H1 (cell line): Measurements from ENCODE around the gene KCNT1. TPM values are rescaled to one million over a fixed set of nuclear protein-coding genes. Genes with fewer than 3 reads are reported as not detected.

ENCODE experiments used
- CTCF ChIA-PET: fragments of 300-600 bp; sonication (Branson Sonifier 250); formaldehyde crosslinking; loops from one replicate; lab custom pipeline; 2021; ENCODE audit not compliant: partially characterized antibody; lab: Charles Lee
- POLR2A ChIA-PET: fragments of 300-600 bp; sonication (Branson Sonifier 250); formaldehyde crosslinking; loops from one replicate; lab custom pipeline; 2021; ENCODE audit warnings: inconsistent platforms; ENCODE audit not compliant: partially characterized antibody; lab: Charles Lee
- DNase-seq, 2 experiments: peaks; one replicate each; pipeline versions ENCODE4 v3.0.0 to v3.0.0-alpha.2; 2010 to 2022; ENCODE audit warnings: low spot score in 2 of 2, low read depth in 1 of 2, mixed read lengths in 1 of 2
- FAIRE-seq: peaks from 2 replicates; lab custom pipeline; 2011; peaks lifted over from hg19 to GRCh38; lab: Jason Lieb, UNC
- H2AFZ ChIP-seq: 2 replicates; pipeline ENCODE4 v1.8.1; 2012; ENCODE audit warnings: low read length, inconsistent platforms
- H2AK5ac ChIP-seq: 2 replicates; pipeline ENCODE4 v1.6.1; 2013; ENCODE audit warnings: low read depth, low read length
- H2BK120ac ChIP-seq: replicated peaks from 2 replicates; pipeline ENCODE3; 2013; ENCODE audit warnings: low read depth, low read length, inconsistent platforms
- H2BK12ac ChIP-seq: 2 replicates; pipeline ENCODE4 v1.6.1; 2013; ENCODE audit warnings: low read depth, low read length
- H2BK15ac ChIP-seq: 2 replicates; pipeline ENCODE4 v1.6.1; 2013; ENCODE audit warnings: low read length
- H2BK20ac ChIP-seq: 2 replicates; pipeline ENCODE4 v1.6.1; 2013; ENCODE audit warnings: low read length
- H2BK5ac ChIP-seq: 2 replicates; pipeline ENCODE4 v1.6.1; 2013; ENCODE audit warnings: low read depth, low read length
- H3K14ac ChIP-seq: 2 replicates; pipeline ENCODE4 v1.6.1; 2013; ENCODE audit warnings: inconsistent platforms; ENCODE audit not compliant: insufficient read length
- H3K18ac ChIP-seq: 2 replicates; pipeline ENCODE4 v1.6.1; 2013; ENCODE audit warnings: low read length; ENCODE audit errors: extremely low read depth
- H3K23ac ChIP-seq: 2 replicates; pipeline ENCODE4 v1.6.1; 2013; ENCODE audit warnings: inconsistent platforms; ENCODE audit not compliant: insufficient read length
- H3K23me2 ChIP-seq: 2 replicates; pipeline ENCODE4 v1.6.1; 2013; ENCODE audit warnings: low read depth, low read length
- H3K27ac ChIP-seq: 2 replicates; pipeline ENCODE4 v1.6.1; 2011; ENCODE audit warnings: low read depth, low read length, inconsistent platforms
- H3K27me3 ChIP-seq, 4 experiments: replicated peaks in 1 of 4; 1 replicate in 1 of 4; 2 replicates in 3 of 4; pipeline versions ENCODE4 v1.6.1 to v1.8.1; 2011 to 2013; ENCODE audit warnings: low read length in 3 of 4, mild to moderate bottlenecking in 3 of 4, inconsistent platforms in 2 of 4, mixed read lengths in 2 of 4, moderate library complexity in 1 of 4; ENCODE audit not compliant: control insufficient read depth in 3 of 4, insufficient read depth in 3 of 4; ENCODE audit errors: extremely low read depth in 1 of 4
- H3K36me3 ChIP-seq, 4 experiments: 2 replicates each; pipeline versions ENCODE4 v1.6.1 to v1.8.1; 2011 to 2013; ENCODE audit warnings: mild to moderate bottlenecking in 4 of 4, low read length in 3 of 4, moderate library complexity in 2 of 4, control low read depth in 1 of 4, inconsistent platforms in 1 of 4; ENCODE audit not compliant: insufficient read depth in 4 of 4, control insufficient read depth in 2 of 4
- H3K4ac ChIP-seq: replicated peaks from 2 replicates; pipeline ENCODE3; 2013; ENCODE audit warnings: low read length, low read depth, mixed read lengths, inconsistent platforms; ENCODE audit not compliant: insufficient read length
- H3K4me1 ChIP-seq, 4 experiments: replicated peaks in 1 of 4; 1 replicate in 1 of 4; 2 replicates in 3 of 4; pipeline versions ENCODE4 v1.6.1 to v1.8.1; 2011 to 2013; ENCODE audit warnings: low read length in 3 of 4, inconsistent platforms in 2 of 4, mixed read lengths in 1 of 4; ENCODE audit not compliant: insufficient read depth in 4 of 4, control insufficient read depth in 3 of 4
- H3K4me2 ChIP-seq, 2 experiments: 2 replicates each; pipeline versions ENCODE4 v1.6.1 to v1.8.1; 2011 to 2013; ENCODE audit warnings: low read depth in 2 of 2, low read length in 2 of 2, control low read depth in 1 of 2, inconsistent platforms in 1 of 2, mild to moderate bottlenecking in 1 of 2; ENCODE audit not compliant: insufficient read depth in 1 of 2
- H3K4me3 ChIP-seq, 4 experiments: fragments of 200-600, 300-600 bp in 1 of 4; sonication (generic), shearing (Covaris generic), sonication (Bioruptor Twin) in 1 of 4; 2 replicates each; pipeline versions ENCODE4 v1.5.1 to v1.8.1; 2011 to 2016; ENCODE audit warnings: low read length in 4 of 4, low read depth in 3 of 4, control low read depth in 2 of 4, inconsistent platforms in 2 of 4, mild to moderate bottlenecking in 2 of 4, mixed read lengths in 1 of 4, moderate library complexity in 1 of 4; ENCODE audit not compliant: insufficient read depth in 2 of 4; ENCODE audit errors: extremely low read depth in 1 of 4
- H3K56ac ChIP-seq: replicated peaks from 2 replicates; pipeline ENCODE3; 2013; ENCODE audit warnings: low read depth, mild to moderate bottlenecking, mixed read lengths, low read length, inconsistent platforms; ENCODE audit not compliant: insufficient read length
- H3K79me1 ChIP-seq: 2 replicates; pipeline ENCODE4 v1.6.1; 2013; ENCODE audit warnings: low read depth, low read length, control low read depth
- H3K79me2 ChIP-seq, 2 experiments: 2 replicates each; pipeline versions ENCODE4 v1.6.1 to v1.8.1; 2012 to 2013; ENCODE audit warnings: low read length in 2 of 2, mild to moderate bottlenecking in 2 of 2, inconsistent platforms in 1 of 2; ENCODE audit not compliant: insufficient read depth in 2 of 2, control insufficient read depth in 1 of 2
- H3K9ac ChIP-seq, 4 experiments: replicated peaks in 1 of 4; 1 replicate in 1 of 4; 2 replicates in 3 of 4; pipeline versions ENCODE4 v1.6.1 to v1.8.1; 2011 to 2013; ENCODE audit warnings: low read depth in 3 of 4, low read length in 3 of 4, control low read depth in 2 of 4, mild to moderate bottlenecking in 2 of 4, moderate library complexity in 2 of 4, inconsistent platforms in 1 of 4; ENCODE audit errors: extremely low read depth in 1 of 4
- H3K9me3 ChIP-seq, 2 experiments: 2 replicates each; pipeline versions ENCODE4 v1.6.1 to v1.8.1; 2012 to 2013; ENCODE audit warnings: mild to moderate bottlenecking in 2 of 2, moderate library complexity in 2 of 2, control low read depth in 1 of 2, inconsistent platforms in 1 of 2, low read depth in 1 of 2, low read length in 1 of 2, mixed read lengths in 1 of 2; ENCODE audit not compliant: insufficient read depth in 2 of 2
- H4K20me1 ChIP-seq, 2 experiments: replicated peaks in 1 of 2; 2 replicates each; pipeline versions ENCODE3 to v1.8.1; 2011 to 2013; ENCODE audit warnings: inconsistent platforms in 2 of 2, low read length in 2 of 2, mild to moderate bottlenecking in 1 of 2; ENCODE audit not compliant: insufficient read depth in 2 of 2, control insufficient read depth in 1 of 2
- H4K5ac ChIP-seq: 2 replicates; pipeline ENCODE4 v1.6.1; 2013; ENCODE audit warnings: low read length, low read depth, mixed read lengths, inconsistent platforms; ENCODE audit not compliant: insufficient read length
- H4K8ac ChIP-seq: 2 replicates; pipeline ENCODE4 v1.8.0; 2013; ENCODE audit warnings: mild to moderate bottlenecking, moderate library complexity, low read length, inconsistent platforms; ENCODE audit not compliant: insufficient read depth; ENCODE audit errors: extremely low read depth
- H4K91ac ChIP-seq: replicated peaks from 2 replicates; pipeline ENCODE3; 2013; ENCODE audit warnings: low read length, mixed read lengths, inconsistent platforms; ENCODE audit not compliant: insufficient read length
- BACH1 ChIP-seq: IDR thresholded peaks from 2 replicates; pipeline ENCODE4 v1.6.1; 2012; ENCODE audit warnings: low read length, improper control_type of control experiment
- CHD2 ChIP-seq: IDR thresholded peaks from 2 replicates; pipeline ENCODE4 v1.6.1; 2012; ENCODE audit warnings: low read length, improper control_type of control experiment
- CTBP2 ChIP-seq: IDR thresholded peaks from 2 replicates; pipeline ENCODE4 v1.7.0; 2011; ENCODE audit warnings: borderline replicate concordance, mild to moderate bottlenecking, moderate library complexity, mixed read lengths, low read length; ENCODE audit not compliant: insufficient read depth, insufficient read length
- GTF2F1 ChIP-seq: IDR thresholded peaks from 2 replicates; pipeline ENCODE4 v1.6.1; 2012; ENCODE audit warnings: low read depth, low read length, improper control_type of control experiment, borderline replicate concordance
- WGBS, 2 experiments: shearing (Covaris generic) in 1 of 2; methylation state at CpG; one replicate each; pipeline versions ENCODE4 v1.1.6 to v1.1.7; 2013 to 2015; ENCODE audit warnings: low lambda C conversion rate in 2 of 2, mixed read lengths in 2 of 2, inconsistent platforms in 1 of 2, low coverage in 1 of 2, missing lambda C conversion rate in 1 of 2; ENCODE audit not compliant: insufficient replicate concordance in 2 of 2, insufficient coverage in 1 of 2, insufficient read length in 1 of 2; ENCODE audit errors: extremely low coverage in 1 of 2, missing lambda C conversion rate in 1 of 2; 5-methylcytosine and 5-hydroxymethylcytosine counted together
- polyA plus RNA-seq, 7 experiments: library from polyadenylated mRNA; depleted of rRNA in 3 of 7; stranded (reverse) in 5 of 7; unstranded in 2 of 7; fragments of >200 nt in 5 of 7; fragments of 200-250 nt in 2 of 7; gene quantifications; 1 replicate in 5 of 7; 2 replicates in 1 of 7; 4 replicates in 1 of 7; pipeline versions ENCODE4 v1.2.1 to v1.2.3, GENCODE V29; 2011 to 2013; ENCODE audit warnings: missing spikeins in 2 of 7, mixed read lengths in 2 of 7
- total RNA-seq: library from RNA; stranded (reverse); fragmentation: NEBNext Ultra II Directional; extraction: Animal tissue kit (Norgen Biotek cat#: 25700); gene quantifications from 2 replicates; pipeline ENCODE4 v1.2.1, GENCODE V29; 2021
- TF ChIP-seq, protein P1 (sequence below): IDR thresholded peaks from 2 replicates; pipeline ENCODE4 v1.6.1; 2012; ENCODE audit warnings: low read length, inconsistent platforms

The KCNT1 gene
- total and polyA plus RNA-seq, 2 of the 8 experiments (the other 6 are each of a cell fraction or from before 2014, with no cell fraction given), result 0.13 to 0.20 TPM

DNA sequence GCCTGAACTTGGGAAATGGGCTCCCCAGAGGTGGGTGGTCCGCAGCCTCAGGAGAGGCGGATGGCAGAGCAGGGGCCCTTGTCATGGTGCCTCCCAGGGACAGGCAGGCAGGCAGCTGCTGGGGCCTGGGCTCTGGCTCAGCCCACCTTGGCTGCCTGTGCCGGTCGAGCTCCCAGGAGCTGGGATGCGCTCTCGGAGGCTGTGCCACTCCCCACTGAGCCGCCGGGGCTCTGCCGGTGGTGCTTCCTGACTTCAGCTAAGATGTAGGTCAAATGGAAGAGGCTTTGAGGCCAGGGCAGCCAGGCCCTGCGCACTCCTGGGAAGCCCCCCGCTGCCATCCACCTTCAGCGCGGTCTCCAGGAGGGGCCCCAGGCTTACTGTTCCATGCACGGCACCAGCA lies 41.0 kb downstream of the KCNT1 start:
- no peak overlapping the region for H2AFZ ChIP-seq
- H3K56ac ChIP-seq, result no peak overlapping the region
- H3K14ac ChIP-seq, result no peak overlapping the region
- TF ChIP-seq BACH1 (no peak), CHD2 (no peak), GTF2F1 (no peak), CTBP2 (no peak)
- TF ChIP-seq, protein P1, sequence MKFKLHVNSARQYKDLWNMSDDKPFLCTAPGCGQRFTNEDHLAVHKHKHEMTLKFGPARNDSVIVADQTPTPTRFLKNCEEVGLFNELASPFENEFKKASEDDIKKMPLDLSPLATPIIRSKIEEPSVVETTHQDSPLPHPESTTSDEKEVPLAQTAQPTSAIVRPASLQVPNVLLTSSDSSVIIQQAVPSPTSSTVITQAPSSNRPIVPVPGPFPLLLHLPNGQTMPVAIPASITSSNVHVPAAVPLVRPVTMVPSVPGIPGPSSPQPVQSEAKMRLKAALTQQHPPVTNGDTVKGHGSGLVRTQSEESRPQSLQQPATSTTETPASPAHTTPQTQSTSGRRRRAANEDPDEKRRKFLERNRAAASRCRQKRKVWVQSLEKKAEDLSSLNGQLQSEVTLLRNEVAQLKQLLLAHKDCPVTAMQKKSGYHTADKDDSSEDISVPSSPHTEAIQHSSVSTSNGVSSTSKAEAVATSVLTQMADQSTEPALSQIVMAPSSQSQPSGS, result no peak

More for the DNA sequence above, 41.0 kb downstream of the KCNT1 start:
- Histone ChIP-seq H3K18ac (no peak overlapping the region), H3K23ac (no peak overlapping the region), H3K4ac (no peak overlapping the region), H3K9me3 (no peaks in the 10 kb centered on the region), H2AK5ac (no peak overlapping the region), H3K23me2 (no peaks in the 10 kb centered on the region), H4K20me1 (no peaks in the 10 kb centered on the region), H3K9ac (no peak overlapping the region), H2BK12ac (no peak overlapping the region), H4K5ac (no peak overlapping the region), H2BK120ac (no peak overlapping the region), H3K27ac (no peak overlapping the region), H3K79me1 (no peaks in the 10 kb centered on the region), H2BK5ac (no peak overlapping the region), H3K4me3 (no peak overlapping the region), H2BK20ac (no peak overlapping the region), H4K91ac (no peak overlapping the region), H2BK15ac (no peak overlapping the region), H3K4me2 (no peak overlapping the region), H3K4me1 (peaks cover 0 to 1% (median under 1%) of the 10 kb centered on the region in 4 experiments; a peak in 2 of 7 replicates), H3K36me3 (no peaks in the 10 kb centered on the region), H3K27me3 (no peaks in the 10 kb centered on the region), H4K8ac (no peak overlapping the region), H3K79me2 (no peaks in the 10 kb centered on the region)
- WGBS, 2 experiments, result 92% methylated on average over 11 of the region's 14 CpGs; no CpG with 5 or more reads in 1 of the 2 experiments
- ChIA-PET CTCF (interaction anchor here (1.1 to 1.9 kb wide), 3 partner anchors 21 to 139 kb away, joined by 3 to 5 read pairs (median 4); partner anchors contain the start of gene KCNT1), POLR2A (no interaction called here)
- FAIRE-seq (no peak), DNase-seq (no peak)
